Measurements from ENCODE around the gene MEX3D. TPM values are rescaled to one million over a fixed set of nuclear protein-coding genes. Genes with fewer than 3 reads are reported as not detected.
A peak's percentile ranks its signal among the peaks of the same experiment; 100 is the strongest.
"Not testable (repeated sequence)": the region's sequence is repeated elsewhere in the genome, so short reads cannot be mapped to it uniquely, and the experiment has no call there.

MEX3D gene
- total and polyA plus RNA-seq, 3 donors from 2014 or later: 45.6 to 211 (median 127) TPM

DNA sequence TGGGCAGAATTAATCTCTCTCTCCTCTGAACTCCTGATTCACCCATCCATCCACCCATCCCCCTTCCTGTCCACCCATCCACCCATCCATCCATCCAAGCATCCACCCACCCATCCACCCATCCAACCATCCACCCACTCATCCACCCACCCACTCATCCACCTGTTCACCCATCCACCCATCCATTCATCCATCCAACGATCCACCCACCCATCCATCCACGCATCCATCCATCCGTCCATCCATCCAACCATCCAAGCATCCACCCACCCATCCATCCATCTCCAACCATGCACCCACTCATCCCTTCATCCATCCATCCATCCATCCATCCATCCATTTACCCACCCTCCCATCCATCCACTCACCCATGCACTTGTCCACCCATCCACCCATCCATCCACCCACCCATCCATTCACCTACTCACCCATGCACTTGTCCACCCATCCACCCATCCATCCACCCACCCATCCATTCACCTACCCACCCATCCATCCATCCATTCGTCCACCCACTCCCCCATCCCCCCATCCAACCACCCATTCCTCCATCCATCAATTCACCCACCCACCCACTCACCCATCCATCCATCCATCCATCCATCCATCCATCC lies 18.7 kb downstream of the MEX3D start:
- WGBS, 2 donors: 83 to 89% methylated on average over 4 of the region's 4 CpGs
- Histone ChIP-seq H3K4me1 (no peaks in the 10 kb centered on the region), H3K36me3 (ENCODE audit: low read depth, missing control alignments) (no peaks in the 10 kb centered on the region), H3K27ac (no peak overlapping the region), H3K9me3 (no peaks in the 10 kb centered on the region), H3K4me3 (no peak overlapping the region), H3K27me3 (no peaks in the 10 kb centered on the region)
- TF ChIP-seq POLR2A (IDR thresholded peaks at IDR 0.05): no peak
- TF ChIP-seq, protein P1, sequence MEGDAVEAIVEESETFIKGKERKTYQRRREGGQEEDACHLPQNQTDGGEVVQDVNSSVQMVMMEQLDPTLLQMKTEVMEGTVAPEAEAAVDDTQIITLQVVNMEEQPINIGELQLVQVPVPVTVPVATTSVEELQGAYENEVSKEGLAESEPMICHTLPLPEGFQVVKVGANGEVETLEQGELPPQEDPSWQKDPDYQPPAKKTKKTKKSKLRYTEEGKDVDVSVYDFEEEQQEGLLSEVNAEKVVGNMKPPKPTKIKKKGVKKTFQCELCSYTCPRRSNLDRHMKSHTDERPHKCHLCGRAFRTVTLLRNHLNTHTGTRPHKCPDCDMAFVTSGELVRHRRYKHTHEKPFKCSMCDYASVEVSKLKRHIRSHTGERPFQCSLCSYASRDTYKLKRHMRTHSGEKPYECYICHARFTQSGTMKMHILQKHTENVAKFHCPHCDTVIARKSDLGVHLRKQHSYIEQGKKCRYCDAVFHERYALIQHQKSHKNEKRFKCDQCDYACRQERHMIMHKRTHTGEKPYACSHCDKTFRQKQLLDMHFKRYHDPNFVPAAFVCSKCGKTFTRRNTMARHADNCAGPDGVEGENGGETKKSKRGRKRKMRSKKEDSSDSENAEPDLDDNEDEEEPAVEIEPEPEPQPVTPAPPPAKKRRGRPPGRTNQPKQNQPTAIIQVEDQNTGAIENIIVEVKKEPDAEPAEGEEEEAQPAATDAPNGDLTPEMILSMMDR (IDR thresholded peaks at IDR 0.05): no peak
- intact Hi-C loops (cut with DNase I; ENCODE audit: low total_unique reads): loop anchor here (10.0 kb wide), 2 partner anchors 125 to 215 kb away; no protein-coding TSS in a partner anchor
- no peak for DNase-seq

DNA sequence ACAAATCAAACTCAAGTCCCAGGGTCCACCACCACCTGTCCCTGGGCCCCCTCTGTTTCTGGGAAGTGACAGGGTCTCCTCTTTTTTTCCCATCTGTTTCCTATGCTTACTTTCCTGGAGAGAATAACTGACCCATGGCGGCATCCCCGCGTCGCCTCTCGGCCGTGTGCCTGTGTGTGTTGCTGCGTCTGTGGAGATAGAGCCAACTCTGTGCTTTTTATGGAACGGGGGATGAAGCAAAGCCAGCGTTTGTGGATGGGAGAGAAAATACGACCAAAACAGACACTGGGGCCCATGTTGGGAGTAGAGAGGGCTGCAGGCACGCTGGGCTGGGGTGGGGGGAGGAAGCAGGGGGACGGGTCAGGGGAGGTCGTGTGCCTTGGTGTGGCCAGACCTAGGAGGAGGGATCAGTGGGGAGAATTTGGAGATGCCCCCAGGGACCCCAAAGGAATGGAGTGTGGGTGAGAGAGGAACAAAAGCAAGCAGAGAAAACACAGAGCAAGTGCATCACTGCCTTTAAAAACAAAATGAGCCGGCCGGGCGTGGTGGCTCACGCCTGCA lies 27.7 kb downstream of the MEX3D start:
- Histone ChIP-seq H3K4me3 (no peak overlapping the region), H3K9me3 (no peaks in the 10 kb centered on the region), H3K36me3 (ENCODE audit: low read depth, missing control alignments) (no peaks in the 10 kb centered on the region), H3K27ac (peak overlapping the region; percentile 24 to 53), H3K27me3 (no peaks in the 10 kb centered on the region), H3K4me1 (peaks cover 42% of the 10 kb centered on the region)
- WGBS, 2 donors: 32 to 43% methylated on average over 17 of the region's 17 CpGs
- DNase-seq: peak; percentile 67
- intact Hi-C loops (cut with DNase I; ENCODE audit: low total_unique reads): loop anchor here (10.0 kb wide), 2 partner anchors 134 to 224 kb away; no protein-coding TSS in a partner anchor
- TF ChIP-seq, protein P1 (IDR thresholded peaks at IDR 0.05): no peak
- no peak for TF ChIP-seq POLR2A (IDR thresholded peaks at IDR 0.05)

DNA sequence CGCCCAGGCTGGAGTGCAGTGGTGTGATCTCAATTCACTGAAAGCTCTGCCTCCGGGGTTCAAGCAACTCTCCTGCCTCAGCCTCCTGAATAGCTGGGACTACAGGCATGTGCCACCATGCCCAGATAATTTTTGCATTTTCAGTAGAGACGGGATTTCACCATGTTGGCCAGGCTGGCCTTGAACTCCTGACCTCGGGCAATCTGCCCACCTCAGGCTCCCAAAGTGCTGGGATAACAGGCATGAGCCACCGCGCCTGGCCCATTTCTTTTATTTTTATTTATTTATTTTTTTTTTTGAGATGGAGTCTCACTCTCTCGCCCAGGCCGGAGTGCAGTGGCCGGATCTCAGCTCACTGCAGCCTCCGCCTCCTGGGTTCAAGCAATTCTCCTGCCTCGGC lies 28.4 kb downstream of the MEX3D start:
- Histone ChIP-seq H3K27ac (peak overlapping the region; percentile 45 to 53), H3K4me1 (peaks cover 42% of the 10 kb centered on the region)
- 46 to 47% methylated on average over 9 to 11 of the region's 11 CpGs for WGBS, 2 donors
- intact Hi-C loops (cut with DNase I; ENCODE audit: low total_unique reads): loop anchor here (10.0 kb wide), 2 partner anchors 135 to 225 kb away; no protein-coding TSS in a partner anchor
- H3K27me3 ChIP-seq; DNase-seq; H3K36me3 ChIP-seq (ENCODE audit: low read depth, missing control alignments); H3K4me3 ChIP-seq; H3K9me3 ChIP-seq: not testable (repeated sequence)

DNA sequence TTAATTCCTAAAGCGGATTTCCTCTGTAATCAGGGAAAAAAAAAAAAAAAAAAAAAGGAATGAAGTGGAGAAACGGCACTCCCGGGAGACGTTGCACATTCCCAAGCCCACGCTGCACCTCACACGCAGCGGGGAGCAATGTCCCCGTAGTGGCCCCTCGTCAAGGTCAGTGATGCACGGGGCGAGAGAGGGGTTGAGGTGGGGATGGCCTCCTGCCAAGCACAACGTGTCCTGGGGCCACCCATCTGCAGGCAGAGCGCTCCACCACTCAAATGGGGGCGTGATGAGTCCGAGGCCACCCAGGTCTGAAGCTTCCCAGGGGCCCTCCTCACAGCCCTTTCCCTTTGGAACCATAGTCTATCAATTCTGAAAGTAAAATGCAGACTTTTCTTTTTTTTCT lies 29.1 kb downstream of the MEX3D start:
- intact Hi-C loops (cut with DNase I; ENCODE audit: low total_unique reads): no loop called here
- Histone ChIP-seq H3K9me3 (no peaks in the 10 kb centered on the region), H3K4me3 (no peak overlapping the region), H3K27me3 (no peaks in the 10 kb centered on the region), H3K27ac (peak overlapping the region; percentile 45 to 50), H3K4me1 (peaks cover 42% of the 10 kb centered on the region), H3K36me3 (ENCODE audit: low read depth, missing control alignments) (no peaks in the 10 kb centered on the region)
- peak; percentile 81 for DNase-seq
- no peak for TF ChIP-seq POLR2A (IDR thresholded peaks at IDR 0.05)
- TF ChIP-seq, protein P1 (IDR thresholded peaks at IDR 0.05): no peak
- 21 to 24% methylated on average over 15 of the region's 15 CpGs for WGBS, 2 donors

DNA sequence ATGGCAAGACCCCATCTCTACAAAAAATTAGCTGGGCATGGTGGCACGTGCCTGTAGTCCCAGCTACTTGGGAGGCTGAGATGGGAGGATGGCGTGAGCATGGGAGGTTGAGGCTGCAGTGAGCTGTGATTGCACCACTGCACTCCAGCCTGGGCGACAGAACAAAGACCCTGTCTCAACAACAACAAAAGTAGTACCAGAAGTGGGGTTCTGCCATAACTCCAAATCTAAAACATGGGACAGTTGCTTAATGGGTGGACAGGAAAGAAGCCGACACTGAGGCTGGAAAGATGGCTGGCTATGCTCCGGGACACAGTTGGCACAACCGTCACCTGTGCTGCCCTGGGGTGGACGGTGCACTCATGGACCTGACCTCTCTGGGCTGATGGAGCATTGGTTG lies 32.4 kb downstream of the MEX3D start:
- H3K9me3 ChIP-seq; H3K27ac ChIP-seq; H3K36me3 ChIP-seq (ENCODE audit: low read depth, missing control alignments); H3K27me3 ChIP-seq; H3K4me3 ChIP-seq; DNase-seq; intact Hi-C loops (cut with DNase I; ENCODE audit: low total_unique reads): not testable (repeated sequence)
- WGBS, 2 donors: 89 to 93% methylated on average over 6 to 7 of the region's 7 CpGs
- H3K4me1 ChIP-seq: peaks cover 22% of the 10 kb centered on the region
